Left ventricle myocardium inferior (tissue), 1 donor: ENCODE results near the gene PPP1R15B. TPM values are rescaled to one million over a fixed set of nuclear protein-coding genes. Genes with fewer than 3 reads are reported as not detected.

Experiments used
- DNase-seq: peaks from one replicate; pipeline ENCODE4 v3.0.0-alpha.2; 2020
- H3K27ac ChIP-seq: fragments of 200-600 bp; replicated peaks from 2 replicates; pipeline ENCODE4 v1.8.0; 2021
- H3K27me3 ChIP-seq: fragments of 200-600 bp; 2 replicates; pipeline ENCODE4 v1.8.0; 2021; ENCODE audit warnings: low read depth
- H3K36me3 ChIP-seq: fragments of 200-600 bp; 2 replicates; pipeline ENCODE4 v1.8.0; 2021
- H3K4me1 ChIP-seq: fragments of 200-600 bp; 2 replicates; pipeline ENCODE4 v1.8.0; 2021
- H3K4me3 ChIP-seq: fragments of 200-600 bp; 2 replicates; pipeline ENCODE4 v1.8.0; 2021; ENCODE audit warnings: mild to moderate bottlenecking, moderate library complexity
- H3K9me3 ChIP-seq: fragments of 200-600 bp; replicated peaks from 2 replicates; pipeline ENCODE4 v1.8.0; 2021
- CTCF ChIP-seq: fragments of 200-600 bp; IDR thresholded peaks from 2 replicates; pipeline ENCODE4 v1.8.0; 2021; ENCODE audit warnings: antibody characterized with exemption, mild to moderate bottlenecking, borderline replicate concordance
- intact Hi-C: fragments of 100-400 bp; cut with micrococcal nuclease; formaldehyde crosslinking; loops from one replicate; pipeline ENCODE4 v1.11.0; 2022
- long read RNA-seq: library from polyadenylated mRNA; unstranded; transcript quantifications from one replicate; pipeline ENCODE4 v2.0.0, GENCODE V29; 2021
- total RNA-seq: library from RNA; stranded (reverse); fragmentation: NEBNext Ultra II Directional; extraction: Animal tissue kit (Norgen Biotek cat#: 25700); gene quantifications from one replicate; pipeline ENCODE4 v1.2.1, GENCODE V29; 2021
- donor health status: DM: no; HTN: yes; CAD: no; lungs with severe emphysema.

Gene PPP1R15B
- total RNA-seq: 20.5 TPM
- long read RNA-seq, full-length matches to known transcripts: 23 of 23 reads
- long read RNA-seq, partial matches to known transcripts: 0 of 23 reads
- long read RNA-seq, other reads (novel, unspliced or antisense): 0 of 23 reads

GRCh38 chr1:204411451-204412204 is at the start of gene PPP1R15B:
Gene PPP1R15B (minus strand): TSS chr1:204411817. CDS start chr1:204411411, 406 bp downstream.
- no peak for TF ChIP-seq CTCF
- peak; percentile 97 for DNase-seq
- peak within 1 kb of the TSS; percentile 98 for H3K27ac ChIP-seq
- no peaks in the 10 kb centered on the region for H3K9me3 ChIP-seq
- H3K36me3 ChIP-seq: peaks cover 4% of the 10 kb centered on the region
- peak within 1 kb of the TSS; percentile 92 for H3K4me3 ChIP-seq
- intact Hi-C loops: no loop called here
- H3K27me3 ChIP-seq: no peaks in the 10 kb centered on the region
- H3K4me1 ChIP-seq: peaks cover 74% of the 10 kb centered on the region

GRCh38 chr1:204460346-204460745 is 48.7 kb upstream of the PPP1R15B start:
- no peak for TF ChIP-seq CTCF
- no peaks in the 10 kb centered on the region for H3K27me3 ChIP-seq
- H3K9me3 ChIP-seq: no peaks in the 10 kb centered on the region
- H3K27ac ChIP-seq: peak overlapping the region; percentile 97
- DNase-seq: no peak
- peaks cover 66% of the 10 kb centered on the region for H3K36me3 ChIP-seq
- intact Hi-C loops: no loop called here
- no peak overlapping the region for H3K4me3 ChIP-seq
- peaks cover 84% of the 10 kb centered on the region for H3K4me1 ChIP-seq

GRCh38 chr1:204459706-204460105 is 48.1 kb upstream of the PPP1R15B start:
- DNase-seq: no peak
- Histone ChIP-seq H3K27me3 (no peaks in the 10 kb centered on the region), H3K4me1 (peaks cover 84% of the 10 kb centered on the region), H3K36me3 (peaks cover 72% of the 10 kb centered on the region), H3K27ac (peak overlapping the region; percentile 97), H3K4me3 (no peak overlapping the region), H3K9me3 (no peaks in the 10 kb centered on the region)
- no peak for TF ChIP-seq CTCF
- intact Hi-C loops: no loop called here

- no peak for TF ChIP-seq CTCF
- no peak for DNase-seq
- H3K4me3 ChIP-seq: no peak overlapping the region
- H3K4me1 ChIP-seq: peaks cover 84% of the 10 kb centered on the region
- no peaks in the 10 kb centered on the region for H3K9me3 ChIP-seq
- peaks cover 81% of the 10 kb centered on the region for H3K36me3 ChIP-seq
- H3K27ac ChIP-seq: peak overlapping the region; percentile 11
- intact Hi-C loops: no loop called here
- H3K27me3 ChIP-seq: no peaks in the 10 kb centered on the region
Measured at GRCh38 chr1:204457666-204458065, 46.0 kb upstream of the PPP1R15B start.

- intact Hi-C loops: no loop called here
- Histone ChIP-seq H3K27ac (peak overlapping the region; percentile 56), H3K36me3 (peaks cover 78% of the 10 kb centered on the region), H3K27me3 (no peaks in the 10 kb centered on the region), H3K9me3 (no peaks in the 10 kb centered on the region), H3K4me3 (no peak overlapping the region), H3K4me1 (peaks cover 83% of the 10 kb centered on the region)
- DNase-seq: peak; percentile 56
- no peak for TF ChIP-seq CTCF
Measured at GRCh38 chr1:204456826-204457442, 45.3 kb upstream of the PPP1R15B start.
